ENCODE data around the gene PRR19.

Gene PRR19

DNA sequence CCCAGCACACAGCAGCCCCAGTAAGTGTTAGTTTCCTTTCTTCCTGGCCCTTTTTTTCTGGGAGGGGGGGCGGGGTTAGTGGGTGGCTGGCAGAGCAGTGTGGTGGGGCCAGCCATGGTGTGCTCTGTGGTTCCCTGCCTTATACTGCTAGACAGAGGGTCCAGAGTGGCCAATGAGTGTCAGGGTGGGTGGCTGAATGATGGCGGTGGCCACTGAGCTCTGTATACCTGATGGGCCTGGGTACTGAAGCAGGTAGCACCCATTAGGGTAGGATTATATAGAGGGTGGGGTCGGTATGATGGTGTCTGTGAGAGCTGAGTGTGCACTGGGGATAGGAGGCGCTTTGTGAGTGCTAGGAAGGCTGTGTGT, 19.1 kb upstream of the PRR19 start:
- DNase-seq (ENCODE audit: insufficient read length, low spot score): no peak
- TF ChIP-seq, protein P1, sequence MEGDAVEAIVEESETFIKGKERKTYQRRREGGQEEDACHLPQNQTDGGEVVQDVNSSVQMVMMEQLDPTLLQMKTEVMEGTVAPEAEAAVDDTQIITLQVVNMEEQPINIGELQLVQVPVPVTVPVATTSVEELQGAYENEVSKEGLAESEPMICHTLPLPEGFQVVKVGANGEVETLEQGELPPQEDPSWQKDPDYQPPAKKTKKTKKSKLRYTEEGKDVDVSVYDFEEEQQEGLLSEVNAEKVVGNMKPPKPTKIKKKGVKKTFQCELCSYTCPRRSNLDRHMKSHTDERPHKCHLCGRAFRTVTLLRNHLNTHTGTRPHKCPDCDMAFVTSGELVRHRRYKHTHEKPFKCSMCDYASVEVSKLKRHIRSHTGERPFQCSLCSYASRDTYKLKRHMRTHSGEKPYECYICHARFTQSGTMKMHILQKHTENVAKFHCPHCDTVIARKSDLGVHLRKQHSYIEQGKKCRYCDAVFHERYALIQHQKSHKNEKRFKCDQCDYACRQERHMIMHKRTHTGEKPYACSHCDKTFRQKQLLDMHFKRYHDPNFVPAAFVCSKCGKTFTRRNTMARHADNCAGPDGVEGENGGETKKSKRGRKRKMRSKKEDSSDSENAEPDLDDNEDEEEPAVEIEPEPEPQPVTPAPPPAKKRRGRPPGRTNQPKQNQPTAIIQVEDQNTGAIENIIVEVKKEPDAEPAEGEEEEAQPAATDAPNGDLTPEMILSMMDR (IDR thresholded peaks at IDR 0.05; ENCODE audit: insufficient read depth, missing control alignments): no peak
- no peak for FAIRE-seq

DNA sequence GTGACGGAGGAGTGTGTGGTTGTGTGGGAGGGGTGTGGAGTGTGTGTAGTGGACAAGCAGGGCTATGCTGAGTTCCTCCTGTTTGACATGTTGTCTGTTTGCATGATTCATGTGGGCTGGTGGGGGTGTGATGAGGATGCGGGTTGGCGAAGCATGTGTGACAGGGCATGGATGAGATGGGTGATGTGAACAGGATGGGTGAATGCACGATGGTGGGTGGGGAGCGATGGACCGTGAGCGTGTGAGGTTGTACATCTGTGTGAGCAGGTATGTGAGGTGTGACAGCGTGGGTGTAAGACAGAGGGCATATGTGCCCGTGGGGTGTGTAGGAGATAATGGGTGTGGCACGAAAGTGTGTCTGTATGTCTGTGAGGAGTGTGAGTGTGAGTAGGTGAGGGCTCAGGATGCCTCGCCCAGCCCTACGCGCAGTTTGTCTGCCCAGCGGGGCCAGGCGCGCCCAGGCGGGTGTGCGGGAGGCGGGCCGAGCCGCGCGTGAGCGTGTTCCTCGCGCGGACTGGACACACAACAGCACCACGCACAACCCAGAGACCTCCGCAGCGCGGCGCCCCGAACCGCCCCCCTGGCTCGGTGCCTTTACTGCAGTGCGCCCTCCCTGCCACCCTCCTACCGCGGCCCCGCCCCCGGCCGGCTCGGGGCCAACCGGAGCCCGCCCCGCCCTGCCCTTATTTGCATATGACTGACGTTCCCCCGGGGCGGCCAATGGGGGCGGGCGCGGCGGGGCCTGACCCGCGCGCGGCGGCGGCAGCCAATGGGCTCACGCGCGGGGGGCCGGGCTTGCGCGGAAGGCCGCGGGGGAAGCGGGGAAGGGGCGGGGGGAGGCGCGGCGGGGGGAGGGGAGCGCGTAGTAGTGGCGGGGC, 18.5 kb upstream of the PRR19 start:
- peak; percentile 91 for DNase-seq (ENCODE audit: insufficient read length, low spot score)
- TF ChIP-seq, protein P1 (IDR thresholded peaks at IDR 0.05; ENCODE audit: insufficient read depth, missing control alignments): no peak
- no peak for FAIRE-seq

DNA sequence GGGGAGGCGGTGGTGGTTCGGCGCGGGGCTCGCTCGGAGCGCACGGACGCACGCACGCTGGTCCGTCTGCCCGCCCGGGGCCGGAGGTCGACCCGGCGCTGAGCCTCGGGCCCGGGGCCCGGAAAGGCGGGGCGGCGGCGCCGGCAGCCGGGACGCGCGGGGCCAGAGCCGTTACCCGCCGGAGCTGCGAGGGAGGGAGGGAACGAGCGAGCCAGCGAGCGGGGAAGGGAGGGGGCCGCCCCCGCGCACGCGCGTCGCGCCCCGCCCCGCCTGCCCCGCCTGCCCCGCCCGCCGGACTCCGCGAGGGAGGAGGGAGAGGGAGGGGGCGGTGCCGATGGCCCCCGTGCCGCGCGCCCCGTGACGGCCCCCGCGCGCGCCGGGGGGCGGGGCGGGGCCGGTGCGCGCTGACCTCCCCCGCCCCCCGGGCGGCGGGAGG, 17.8 kb upstream of the PRR19 start:
- TF ChIP-seq, protein P1 (IDR thresholded peaks at IDR 0.05; ENCODE audit: insufficient read depth, missing control alignments): no peak
- peak; percentile 84 for DNase-seq (ENCODE audit: insufficient read length, low spot score)
- no peak for FAIRE-seq

DNA sequence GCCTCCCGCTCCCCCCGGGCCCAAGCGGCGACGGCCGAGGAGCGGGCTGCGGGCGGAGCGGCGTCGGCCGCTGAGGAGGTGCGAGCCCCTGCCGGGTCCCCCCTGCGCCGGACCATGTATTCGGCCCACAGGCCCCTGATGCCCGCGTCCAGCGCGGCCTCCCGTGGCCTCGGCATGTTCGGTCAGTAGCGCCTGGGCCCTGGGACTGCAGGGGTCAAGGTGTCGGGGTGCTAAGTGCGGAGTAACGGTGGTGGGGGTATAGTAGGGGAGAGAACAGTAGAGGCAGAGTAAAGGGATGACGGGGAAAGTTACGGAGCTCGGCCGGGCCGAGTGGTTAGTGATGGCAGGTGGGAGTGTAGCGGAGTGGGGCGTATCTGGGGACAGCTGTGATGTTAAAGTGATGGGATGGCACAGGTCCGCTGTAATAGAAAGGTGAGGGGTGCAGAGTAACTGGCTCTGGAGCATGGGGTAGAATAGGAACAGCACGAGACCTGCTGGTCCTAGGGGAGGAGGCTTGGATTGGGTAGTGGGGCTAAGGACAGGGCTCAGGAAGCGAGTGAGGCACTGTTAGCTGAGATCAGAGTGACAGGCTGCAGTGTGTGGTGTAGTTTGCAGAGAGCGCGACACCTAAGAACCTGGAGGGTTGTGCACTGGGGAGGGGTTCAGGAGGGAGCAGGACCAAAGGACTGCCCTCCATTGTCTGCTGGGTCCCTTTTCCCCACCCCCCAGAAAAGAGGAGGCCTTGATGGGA, 17.2 kb upstream of the PRR19 start:
- DNase-seq (ENCODE audit: insufficient read length, low spot score): no peak
- TF ChIP-seq, protein P1 (IDR thresholded peaks at IDR 0.05; ENCODE audit: insufficient read depth, missing control alignments): no peak
- no peak for FAIRE-seq

DNA sequence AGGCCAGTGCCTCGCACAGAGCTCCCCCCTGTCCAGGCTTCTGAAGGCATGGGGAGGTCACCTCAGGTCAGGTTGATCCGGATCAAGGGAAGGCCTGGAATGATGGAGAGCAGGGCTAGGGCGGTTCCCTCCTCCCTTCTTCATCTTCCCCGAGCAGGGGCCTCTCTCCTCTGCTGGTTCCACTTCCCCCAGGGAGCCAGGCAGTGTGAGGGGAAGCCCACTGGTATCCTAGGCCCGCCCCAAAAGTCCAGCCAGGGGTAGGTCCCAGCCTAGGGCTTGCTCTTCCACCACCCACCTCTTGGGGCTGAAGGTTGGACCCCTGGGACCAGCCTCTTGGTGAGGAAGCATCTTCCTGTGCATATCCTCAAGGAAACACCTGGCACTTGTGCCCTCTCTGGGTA, 16.4 kb upstream of the PRR19 start:
- no peak for DNase-seq (ENCODE audit: insufficient read length, low spot score)
- no peak for FAIRE-seq
- TF ChIP-seq, protein P1 (IDR thresholded peaks at IDR 0.05; ENCODE audit: insufficient read depth, missing control alignments): no peak

DNA sequence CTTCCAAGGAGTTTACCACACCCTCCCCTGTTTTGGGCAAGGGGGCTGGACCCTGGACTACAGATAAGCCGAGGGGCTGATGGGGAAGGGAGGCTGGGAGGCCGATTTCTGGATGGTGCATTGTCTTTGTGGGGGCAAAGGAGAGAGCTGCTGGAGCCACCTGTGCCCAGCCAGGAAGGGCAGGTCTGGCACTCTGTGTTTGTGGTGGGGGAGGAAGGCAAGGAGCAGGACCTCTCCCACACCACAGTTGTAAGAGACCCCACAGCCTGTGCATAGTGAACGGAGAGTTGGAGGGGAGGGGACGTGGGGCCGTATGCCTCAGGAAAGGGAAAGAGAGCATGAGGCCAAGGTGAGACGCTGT, 16.0 kb upstream of the PRR19 start:
- no peak for FAIRE-seq

More for the DNA sequence above, 16.0 kb upstream of the PRR19 start:
- TF ChIP-seq, protein P1 (IDR thresholded peaks at IDR 0.05; ENCODE audit: insufficient read depth, missing control alignments): no peak
- DNase-seq (ENCODE audit: insufficient read length, low spot score): no peak

Measured in D721Med (cell line).